Measurements from ENCODE around the gene EDN2.

The EDN2 gene

DNA sequence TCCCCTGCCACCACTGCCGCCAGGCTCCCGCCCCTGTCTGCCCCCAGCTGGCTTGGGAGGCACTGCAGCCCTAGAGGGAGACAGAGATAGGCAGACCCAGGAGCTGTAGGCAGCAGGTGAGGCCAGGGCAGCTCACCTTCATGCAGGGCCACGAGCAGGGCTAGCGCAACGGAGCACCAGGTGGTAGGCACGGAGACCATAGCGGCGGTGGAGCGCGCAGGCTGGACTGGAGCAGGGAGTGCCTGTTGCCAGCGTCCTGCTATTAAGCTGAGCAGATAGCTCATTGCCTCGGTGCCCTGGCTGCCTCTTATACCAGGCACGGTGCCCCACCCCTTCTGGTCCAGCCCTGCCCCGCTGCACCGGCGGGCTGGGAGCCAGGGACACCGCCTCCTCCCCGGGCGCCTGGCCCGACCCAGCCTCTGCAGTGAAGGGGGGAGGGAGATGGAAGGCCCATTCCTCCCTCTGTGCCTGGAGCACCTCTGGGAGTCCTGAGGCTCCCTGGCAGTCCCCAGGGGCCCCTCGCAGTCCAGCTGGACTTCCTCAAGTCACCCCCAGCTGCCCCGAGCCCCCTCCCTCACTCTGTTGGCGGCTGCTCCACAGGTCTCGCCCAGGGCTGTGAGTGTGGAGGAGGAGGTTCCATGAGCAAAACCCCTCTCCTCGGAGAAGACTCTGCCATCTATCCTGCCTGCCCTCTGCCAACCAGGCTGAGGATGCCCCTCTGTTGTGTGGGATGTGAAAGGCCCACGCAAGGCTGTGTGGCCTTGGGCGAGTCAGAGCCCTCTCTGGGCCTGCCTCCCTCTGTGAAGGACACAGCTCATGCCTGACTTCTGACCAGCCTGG is at the start of gene EDN2:
EDN2 (minus strand) TSS at position 282 of the 840 bp plus-strand sequence; CDS start at position 200, 82 bp downstream.
- no peak for DNase-seq (ENCODE audit: low spot score)

DNA sequence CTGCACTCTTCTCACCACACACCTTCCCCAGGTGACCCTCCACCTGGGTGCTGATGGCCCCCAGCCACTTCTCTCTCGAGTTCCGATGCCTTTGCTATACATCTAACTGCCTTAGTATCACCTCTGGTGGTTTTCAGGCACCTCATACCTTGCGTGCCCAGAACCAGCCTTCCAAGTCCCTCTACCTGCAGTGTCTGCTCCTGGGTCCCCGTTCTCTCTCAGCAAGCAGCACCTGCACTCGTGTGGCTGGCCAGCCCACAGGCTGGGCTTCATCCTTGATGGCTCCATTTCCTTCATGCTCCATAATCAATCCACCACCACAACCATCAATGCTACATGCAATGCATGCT is 49.2 kb upstream of the EDN2 start:
- DNase-seq (ENCODE audit: low spot score), result no peak

DNA sequence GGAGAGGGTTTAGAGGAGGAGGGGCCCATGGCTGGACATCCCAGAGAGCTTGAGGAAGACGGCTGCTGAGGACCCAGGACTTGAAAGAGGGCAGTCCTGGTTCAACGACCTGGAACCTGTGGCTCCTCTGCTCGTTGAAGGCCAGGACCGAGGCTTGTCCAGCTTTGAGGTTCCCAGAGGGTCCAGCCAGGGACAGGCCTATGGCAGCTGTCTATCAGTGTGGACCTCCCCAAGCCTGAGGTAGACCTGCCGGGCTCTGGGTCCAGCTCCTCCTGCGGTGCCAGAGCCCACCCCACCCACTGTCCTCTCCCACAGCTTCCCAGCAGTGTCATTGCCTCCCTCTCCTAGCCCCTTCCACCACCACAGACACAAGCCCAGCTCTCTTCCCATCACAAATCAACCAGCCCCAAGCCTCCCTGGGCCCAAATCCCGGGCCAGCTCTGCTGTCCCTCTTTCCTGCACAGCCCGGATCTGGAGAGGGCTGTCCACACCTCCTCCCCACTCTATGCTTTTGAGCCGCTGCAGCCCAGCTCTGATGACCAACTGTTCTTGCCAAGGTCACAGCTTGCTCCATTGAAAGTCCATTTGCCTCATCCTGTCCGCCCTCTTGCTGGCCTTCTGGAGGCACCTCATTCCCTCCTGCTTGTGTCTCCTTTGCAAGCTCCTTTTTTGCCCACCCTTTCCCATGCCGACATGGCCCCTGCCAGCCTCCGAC is 48.7 kb upstream of the EDN2 start:
- DNase-seq (ENCODE audit: low spot score), result no peak

DNA sequence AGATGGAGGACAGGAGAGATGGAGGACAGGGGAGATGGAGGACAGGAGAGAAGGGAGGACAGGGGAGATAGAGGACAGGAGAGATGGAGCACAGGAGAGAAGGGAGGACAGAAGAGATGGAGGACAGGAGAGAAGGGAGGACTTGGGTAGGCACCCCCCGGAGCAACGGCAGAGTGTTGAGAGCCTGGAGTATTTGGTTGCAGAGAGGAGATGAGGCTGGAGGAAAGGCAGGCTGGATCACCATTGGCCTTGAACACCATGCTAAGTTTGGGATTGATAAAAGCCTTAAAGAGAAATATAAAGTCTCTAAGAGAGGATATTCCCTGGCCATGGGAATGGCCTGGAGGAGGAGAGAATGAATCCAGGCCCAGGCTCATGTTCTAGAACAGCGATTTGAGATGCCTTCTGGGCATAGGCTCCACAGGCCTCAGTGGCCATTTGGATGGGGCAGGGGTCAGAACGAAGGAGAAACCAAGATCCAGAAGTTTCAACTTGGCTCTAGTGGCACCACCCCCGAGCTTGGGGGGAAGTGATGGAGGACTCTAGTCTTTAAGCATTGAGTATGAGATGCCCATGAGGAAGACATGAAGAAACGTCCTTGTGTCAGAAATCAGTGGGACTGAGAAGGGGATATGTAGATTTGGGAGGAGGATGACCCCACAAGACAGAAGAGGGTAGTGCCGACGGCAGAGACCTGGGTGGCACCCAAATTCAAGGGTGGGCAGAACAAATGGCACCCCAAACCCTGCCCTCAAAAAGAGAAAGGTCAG is 47.9 kb upstream of the EDN2 start:
- DNase-seq (ENCODE audit: low spot score), result no peak

DNA sequence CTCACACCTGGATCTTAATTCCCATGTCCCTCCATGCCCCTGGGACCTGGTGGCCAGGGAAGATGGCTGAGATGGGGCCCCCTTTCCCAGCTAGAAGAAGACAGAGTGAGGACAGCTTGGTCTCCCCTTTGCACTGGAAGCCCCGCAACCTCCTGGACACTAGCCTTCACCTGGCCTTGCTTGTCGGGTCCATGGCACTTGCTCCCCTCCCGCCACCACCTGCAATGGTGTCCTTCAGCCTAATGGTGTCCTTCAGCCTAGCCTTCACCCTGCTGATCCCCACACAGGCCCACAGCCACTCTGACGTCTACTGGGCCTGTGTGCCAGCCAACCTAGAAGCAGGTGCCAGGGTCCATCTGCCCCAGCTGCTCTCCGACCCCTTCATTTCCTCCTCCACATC is 45.9 kb upstream of the EDN2 start:
- no peak for DNase-seq (ENCODE audit: low spot score)

DNA sequence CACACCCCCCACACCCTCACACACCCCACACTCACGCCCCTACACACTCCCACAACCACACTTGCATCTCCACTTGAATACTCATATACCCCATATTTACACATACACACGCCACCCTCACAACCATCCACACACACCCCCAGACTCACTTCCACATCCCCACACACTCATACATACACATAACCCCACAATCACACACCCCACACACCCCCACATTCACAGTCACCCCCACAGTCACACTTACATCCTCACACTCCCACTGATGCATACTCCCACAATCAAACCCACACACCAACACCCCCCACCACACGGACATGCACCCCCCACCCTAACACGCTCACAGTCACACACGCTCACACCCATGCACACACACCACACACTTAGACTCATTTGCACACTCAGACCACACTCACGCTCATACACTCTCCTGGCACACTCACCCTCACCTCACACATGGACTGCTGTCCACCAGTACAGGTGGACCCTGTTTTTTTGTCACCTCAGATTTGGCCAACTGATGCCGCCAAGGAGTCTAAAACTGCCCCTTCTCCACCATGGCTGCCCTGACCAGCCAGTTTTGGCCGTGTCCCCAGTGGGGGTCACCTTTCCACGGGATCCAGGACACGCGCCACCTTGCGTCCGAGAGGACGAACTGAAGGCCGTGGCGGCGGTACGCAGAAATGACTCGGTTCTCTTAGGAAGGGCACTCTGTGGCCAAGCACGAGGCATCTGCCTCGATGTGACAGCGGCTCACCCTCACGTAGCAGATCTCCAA is 45.3 kb upstream of the EDN2 start:
- no peak for DNase-seq (ENCODE audit: low spot score)

DNA sequence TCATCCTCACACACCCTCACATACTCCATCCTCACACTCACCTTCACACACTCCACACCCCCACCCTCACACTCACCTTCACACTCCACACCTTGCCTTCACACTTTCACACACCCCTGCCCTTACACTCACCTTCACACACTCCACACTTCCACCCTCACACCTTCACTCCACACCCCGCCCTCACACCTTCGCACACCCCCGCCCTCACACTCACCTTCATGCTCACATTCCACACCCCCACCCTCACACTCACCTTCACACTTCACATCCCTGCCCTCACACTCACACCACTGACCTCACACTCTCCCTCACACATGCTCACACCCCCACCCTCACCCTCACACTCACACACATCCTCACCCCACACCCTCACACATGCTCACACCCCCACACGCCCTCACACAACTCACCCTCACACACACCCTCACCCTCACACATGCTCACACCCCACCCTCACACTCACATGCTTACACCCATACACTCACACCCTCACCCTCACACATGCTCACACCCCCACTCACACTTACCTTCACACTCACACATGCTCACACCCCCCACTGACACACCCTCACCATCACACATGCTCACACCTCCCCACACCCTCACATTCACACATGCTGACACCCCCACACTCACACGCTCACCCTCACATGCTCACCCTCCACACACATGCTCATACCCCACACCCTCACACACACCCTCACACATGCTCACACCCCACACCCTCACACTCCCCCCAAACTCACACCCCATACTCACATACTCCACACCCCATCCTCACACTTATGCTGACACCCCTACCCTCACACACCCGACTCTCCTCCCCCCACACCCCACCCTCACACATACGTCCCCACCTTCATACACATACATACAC is 44.5 kb upstream of the EDN2 start:
- DNase-seq (ENCODE audit: low spot score), result no peak

DNA sequence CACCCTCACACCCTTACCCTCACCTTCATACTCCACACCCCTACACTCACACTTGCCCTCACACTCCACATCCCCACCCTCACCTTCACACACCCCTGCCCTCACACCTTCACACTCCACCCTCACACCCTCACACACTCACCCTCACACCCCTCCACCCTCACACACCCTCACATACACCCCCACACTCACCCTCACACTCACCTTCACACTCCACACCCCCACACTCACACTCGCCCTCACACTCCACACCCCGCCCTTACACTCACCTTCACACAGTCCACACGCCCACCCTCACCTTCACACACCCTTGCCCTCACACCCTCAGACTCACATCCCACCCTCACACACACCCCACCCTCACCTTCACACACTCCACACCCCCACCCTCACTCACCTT is 43.6 kb upstream of the EDN2 start:
- DNase-seq (ENCODE audit: low spot score), result no peak

DNA sequence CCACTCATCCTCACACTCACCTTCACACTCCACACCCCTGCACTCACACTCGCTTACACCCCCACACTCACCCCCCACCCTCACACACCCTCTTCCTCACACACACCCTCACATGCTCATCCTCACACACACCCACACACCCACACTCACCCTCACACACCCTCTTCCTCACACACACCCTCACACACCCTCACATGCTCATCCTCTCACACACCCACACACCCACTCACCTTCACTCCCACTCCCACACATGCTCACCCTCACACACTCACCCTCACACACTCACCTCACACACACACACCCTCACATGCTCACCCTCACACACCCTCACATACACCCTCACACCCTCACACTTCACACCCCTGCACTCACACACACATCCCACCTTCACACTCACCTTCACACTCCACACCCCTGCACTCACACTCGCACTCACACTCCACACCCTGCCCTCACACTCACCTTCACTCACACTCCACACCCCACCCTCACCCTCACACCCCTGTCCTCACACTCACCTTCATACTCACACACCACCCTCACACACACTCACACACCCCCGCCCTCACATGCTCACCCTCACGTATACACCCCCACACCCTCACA is 42.6 kb upstream of the EDN2 start:
- DNase-seq (ENCODE audit: low spot score), result no peak

DNA sequence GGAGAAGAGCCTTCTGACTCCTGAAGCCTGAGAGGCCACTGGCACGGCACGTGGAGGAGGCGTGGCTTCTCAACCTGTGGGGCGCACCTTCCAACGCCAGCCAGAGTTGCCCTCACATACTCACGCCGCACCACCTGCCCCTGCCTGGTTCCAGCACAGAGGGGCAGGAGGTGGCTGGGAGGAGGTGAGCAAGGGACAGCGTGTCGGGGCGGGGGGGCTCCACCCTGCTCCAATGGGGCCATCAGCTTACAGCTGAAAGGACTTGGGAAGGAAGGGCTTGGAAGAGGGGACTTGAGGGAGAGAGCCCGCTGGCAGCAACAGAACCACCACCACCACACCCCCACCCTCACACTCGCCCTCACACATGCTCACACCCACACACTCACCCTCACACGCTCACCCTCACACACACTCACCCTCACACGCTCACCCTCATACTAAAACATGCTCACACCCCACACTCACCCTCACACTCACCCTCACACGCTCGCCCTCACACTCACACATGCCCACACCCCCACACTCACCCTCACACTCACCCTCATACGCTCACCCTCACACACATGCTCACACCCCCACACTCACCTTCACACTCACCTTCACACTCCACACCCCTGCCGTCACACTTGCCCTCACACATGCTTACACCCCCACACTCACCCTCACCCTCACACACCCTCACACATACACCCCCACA is 41.6 kb upstream of the EDN2 start:
- DNase-seq (ENCODE audit: low spot score), result no peak

DNA sequence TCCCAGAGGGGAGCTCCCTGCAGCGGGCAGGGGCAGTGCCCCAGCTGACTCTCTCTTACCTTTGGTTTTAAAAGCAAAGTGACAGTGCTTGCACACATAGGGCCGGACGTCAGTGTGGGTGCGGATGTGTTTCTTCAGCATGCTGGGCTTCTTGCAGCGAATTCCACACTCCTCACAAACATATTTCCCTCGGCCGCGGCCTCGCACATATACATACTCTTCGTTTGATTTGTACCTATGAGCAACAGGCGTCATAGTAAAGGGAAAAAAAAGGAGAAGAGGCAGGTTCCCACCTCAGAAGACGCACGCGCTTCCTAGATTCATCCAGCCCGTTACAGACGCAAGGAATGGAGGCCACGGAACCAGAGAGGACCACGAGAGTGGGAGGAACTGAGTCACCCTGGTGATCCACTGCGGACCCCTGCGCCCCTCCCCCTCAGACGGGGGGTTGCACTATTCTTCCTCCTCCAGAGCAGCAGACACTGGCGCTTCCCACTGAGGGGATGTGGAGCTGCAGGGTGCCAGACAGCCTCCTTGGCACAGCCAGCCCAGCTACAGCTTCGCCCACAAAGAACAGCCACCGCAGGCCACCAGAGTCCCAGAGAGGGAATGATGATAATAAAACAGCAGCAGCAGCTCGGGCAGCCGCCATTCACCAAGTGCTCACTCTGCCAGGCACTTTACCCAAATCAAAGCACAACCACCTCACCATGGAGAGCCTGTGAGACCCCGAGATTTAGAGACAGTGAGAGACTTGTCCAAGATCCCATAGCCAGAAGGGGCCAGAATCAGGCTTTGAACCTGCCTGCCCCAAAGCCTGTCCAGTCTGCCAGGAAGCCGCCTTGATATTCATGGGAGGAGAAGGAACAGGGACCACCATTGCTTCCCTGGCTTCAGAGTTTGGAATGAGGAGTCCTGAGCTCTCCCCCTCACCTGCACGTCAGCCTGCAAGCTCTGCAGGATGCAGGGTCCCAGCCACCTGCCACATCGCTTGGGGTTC is 40.5 kb upstream of the EDN2 start:
- DNase-seq (ENCODE audit: low spot score), result no peak

DNA sequence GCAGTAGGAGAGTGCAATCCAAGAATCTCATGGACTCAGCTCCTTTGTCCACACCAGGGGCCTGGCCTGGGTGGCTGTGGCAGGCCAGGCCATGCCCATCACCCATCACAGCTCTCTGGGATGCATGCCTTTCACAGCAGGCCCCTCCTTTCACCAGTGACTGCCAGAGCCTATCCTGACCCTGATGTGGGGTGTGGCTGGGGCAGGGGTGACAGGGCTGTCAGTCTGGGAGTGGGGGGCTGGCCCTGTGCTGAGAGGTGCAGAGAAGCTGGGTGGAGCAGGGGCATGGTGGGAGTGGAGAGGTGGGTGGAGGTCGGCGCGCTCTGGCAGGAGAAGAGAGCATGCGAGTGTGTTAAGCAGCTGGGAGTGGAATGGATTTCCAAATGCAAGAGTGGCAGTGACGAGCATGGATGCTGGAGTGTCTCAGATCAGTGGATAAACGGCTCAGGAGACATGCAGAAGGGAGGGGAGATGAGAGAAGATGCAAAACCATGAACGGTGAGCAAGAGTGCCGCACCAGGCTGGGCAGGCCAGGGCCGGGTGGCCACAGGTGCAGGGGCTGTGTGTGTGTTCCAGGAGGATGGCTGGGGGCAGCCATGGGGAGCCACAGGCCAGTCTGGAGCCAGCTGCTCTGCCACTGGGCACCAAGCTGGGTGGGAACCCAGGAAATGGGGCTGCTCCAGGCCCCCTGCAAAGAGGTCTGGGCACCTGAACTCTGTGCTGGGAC is 39.6 kb upstream of the EDN2 start:
- DNase-seq (ENCODE audit: low spot score), result no peak

DNA sequence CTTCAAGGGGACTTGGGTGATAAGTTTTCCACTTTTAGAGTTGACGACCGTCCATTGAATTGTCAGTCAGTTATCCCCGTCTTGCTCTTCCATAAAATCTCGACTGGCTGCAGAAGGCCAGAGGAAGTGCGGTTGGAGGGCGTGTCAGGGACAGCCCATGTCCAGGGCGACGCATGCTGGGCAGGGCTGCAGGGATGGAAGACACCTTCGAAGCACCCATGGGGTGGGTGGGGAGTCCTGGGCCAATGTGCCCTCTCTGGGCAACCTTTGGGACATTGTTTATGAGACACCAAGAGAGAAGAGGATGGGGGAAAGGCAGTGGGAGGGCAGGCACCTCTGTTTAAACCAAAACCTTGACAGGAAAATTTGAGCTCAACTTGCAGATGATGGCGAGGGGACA is 38.6 kb upstream of the EDN2 start:
- DNase-seq (ENCODE audit: low spot score), result no peak

DNA sequence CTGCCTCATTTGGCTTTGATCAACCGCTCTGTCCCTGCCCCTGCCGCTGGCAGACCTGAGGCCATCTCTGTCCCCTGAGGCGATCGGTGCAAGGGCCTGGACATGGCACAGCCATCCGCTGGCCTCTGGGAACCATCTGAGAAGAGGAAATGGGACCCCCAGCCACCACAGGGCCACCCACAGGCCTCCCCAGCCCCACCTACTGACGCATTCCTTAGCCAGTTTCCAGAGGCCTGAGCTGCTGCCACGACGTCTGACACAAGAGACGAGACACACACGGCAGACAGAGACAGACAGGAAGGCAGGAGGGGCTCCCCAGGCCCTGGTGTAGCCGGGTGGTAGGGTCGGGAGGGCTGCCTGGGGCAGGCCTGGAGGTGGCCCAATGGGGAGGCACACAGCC is 37.3 kb upstream of the EDN2 start:
- DNase-seq (ENCODE audit: low spot score), result no peak

DNA sequence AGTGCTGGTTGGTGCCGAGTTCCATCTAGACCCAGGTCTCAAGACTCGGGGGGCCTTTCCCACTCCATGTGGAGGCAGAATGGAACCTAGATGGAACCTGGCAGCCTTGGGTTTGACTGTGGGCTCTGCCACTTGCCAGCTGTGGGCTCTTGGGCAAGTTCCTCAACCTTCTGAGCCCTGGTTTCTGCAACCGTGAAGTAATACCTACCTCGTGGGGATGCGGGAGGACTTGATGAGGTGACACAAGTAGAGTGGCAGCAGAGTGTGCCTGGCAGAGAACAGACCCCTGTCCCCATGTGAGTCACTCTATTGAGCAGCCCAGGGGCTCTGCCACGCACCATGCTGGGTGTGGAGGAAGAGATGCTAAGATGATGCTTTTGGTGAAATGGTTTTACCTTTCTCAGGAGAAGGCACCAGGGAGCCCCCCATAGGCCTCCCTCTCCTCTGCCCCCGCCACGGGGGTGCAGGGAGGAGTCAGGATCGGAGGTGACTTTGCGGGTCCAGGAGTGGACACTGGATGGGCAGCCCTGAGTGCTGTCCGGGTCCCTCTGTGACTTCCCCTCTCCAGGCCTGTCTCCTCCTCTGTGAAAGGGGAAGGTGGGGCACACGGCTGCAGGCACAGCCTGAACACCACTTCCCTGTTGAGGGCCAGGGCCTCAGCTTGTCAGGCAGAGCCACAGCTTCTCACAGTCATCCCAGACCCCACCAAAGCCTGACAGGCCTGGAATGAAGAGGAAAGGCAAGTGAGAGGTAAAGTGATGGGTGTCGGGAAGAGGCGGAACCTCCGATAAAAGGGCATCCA is 36.7 kb upstream of the EDN2 start:
- no peak for DNase-seq (ENCODE audit: low spot score)

DNA sequence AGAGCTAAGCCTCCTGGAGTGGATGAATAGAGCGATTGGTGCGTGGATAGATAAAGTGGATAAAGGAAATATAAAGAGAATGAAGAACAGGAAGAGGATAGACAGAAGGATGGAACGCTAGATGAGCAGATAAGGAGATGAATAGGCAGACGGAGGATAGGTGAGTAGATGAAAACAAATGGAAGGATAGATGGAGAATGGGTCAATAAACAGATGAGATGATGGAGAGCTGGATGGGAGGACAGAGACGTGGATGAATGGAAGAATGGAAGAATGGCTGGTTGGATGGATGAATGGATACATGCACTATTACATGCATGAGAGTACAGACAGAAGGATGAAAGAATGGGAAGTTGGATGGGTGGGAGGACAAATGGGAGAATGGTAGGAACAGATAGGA is 35.2 kb upstream of the EDN2 start:
- no peak for DNase-seq (ENCODE audit: low spot score)

DNA sequence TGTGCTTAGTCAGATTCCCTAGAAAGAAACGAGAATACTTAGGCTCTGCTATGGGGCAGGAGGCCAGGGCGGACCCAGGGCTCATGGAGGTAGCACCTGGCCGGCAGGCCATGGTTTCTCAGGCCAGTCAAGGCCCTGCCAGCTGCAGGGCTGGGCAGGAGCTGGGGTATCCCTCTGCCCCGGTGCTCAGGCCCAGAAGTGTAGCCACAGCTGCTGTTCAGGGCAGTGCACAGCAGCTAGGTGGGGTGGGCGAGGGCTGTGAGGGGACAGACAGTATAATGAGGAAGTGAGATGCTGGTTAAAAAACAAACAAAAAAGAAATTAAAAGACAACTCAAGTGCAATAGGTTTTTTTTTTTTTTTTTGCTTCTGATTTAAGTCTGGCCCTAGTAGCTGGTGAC is 34.0 kb upstream of the EDN2 start:
- no peak for DNase-seq (ENCODE audit: low spot score)

All from left forelimb (tissue), 1 donor.